Keratinocyte (primary cell): ENCODE measurements around the gene AMBRA1.

Experiments used
- CTCF ChIP-seq, 3 experiments: IDR thresholded peaks in 1 of 3; conservative IDR thresholded peaks in 1 of 3; optimal IDR thresholded peaks in 1 of 3; 2 replicates in 2 of 3; 3 replicates in 1 of 3; pipeline versions ENCODE3 to v1.5.1; 2011; ENCODE audit warnings: low read length in 3 of 3, mild to moderate bottlenecking in 3 of 3, moderate library complexity in 2 of 3, control low read depth in 1 of 3, inconsistent platforms in 1 of 3; ENCODE audit not compliant: insufficient read depth in 2 of 3; ENCODE audit errors: extremely low read depth in 1 of 3
- EZH2 ChIP-seq: IDR thresholded peaks from one replicate; pipeline ENCODE4 v1.6.1; 2012; ENCODE audit warnings: inconsistent platforms, mild to moderate bottlenecking, low read length, moderate library complexity

GRCh38 chr11:46381048-46381818 lies 212.6 kb downstream of the AMBRA1 start, which contains the start of gene MDK:
- TF ChIP-seq CTCF (optimal IDR thresholded peaks at IDR 0.05 in 1 of 3, IDR thresholded peaks at IDR 0.05 in 1 of 3, conservative IDR thresholded peaks at IDR 0.05 in 1 of 3; ENCODE audit: extremely low read depth in 1 of 3, insufficient read depth in 2 of 3, low read length in 3 of 3) (no peak), EZH2 (no peak)
